Gastrocnemius medialis (tissue), 4 donors: ENCODE data around the gene AACS.

Experiments
- POLR2A ChIP-seq, 2 donors: fragments of 450-650 bp; IDR thresholded peaks; one replicate each; pipeline ENCODE4 v1.6.1; 2017; ENCODE audit warnings: antibody characterized with exemption in 2 of 2, mild to moderate bottlenecking in 2 of 2, moderate library complexity in 2 of 2
- TF ChIP-seq, protein P1 (sequence below), 5 experiments: fragments of 450-650 bp in 3 of 5; fragments of 200-600 bp in 2 of 5; sonication (generic) in 2 of 5; IDR thresholded peaks in 4 of 5; conservative IDR thresholded peaks in 1 of 5; 1 replicate in 4 of 5; 2 replicates in 1 of 5; pipeline ENCODE4 v1.5.1; 2016 to 2019; ENCODE audit warnings: antibody characterized with exemption in 5 of 5, mild to moderate bottlenecking in 3 of 5, moderate library complexity in 3 of 5

DNA sequence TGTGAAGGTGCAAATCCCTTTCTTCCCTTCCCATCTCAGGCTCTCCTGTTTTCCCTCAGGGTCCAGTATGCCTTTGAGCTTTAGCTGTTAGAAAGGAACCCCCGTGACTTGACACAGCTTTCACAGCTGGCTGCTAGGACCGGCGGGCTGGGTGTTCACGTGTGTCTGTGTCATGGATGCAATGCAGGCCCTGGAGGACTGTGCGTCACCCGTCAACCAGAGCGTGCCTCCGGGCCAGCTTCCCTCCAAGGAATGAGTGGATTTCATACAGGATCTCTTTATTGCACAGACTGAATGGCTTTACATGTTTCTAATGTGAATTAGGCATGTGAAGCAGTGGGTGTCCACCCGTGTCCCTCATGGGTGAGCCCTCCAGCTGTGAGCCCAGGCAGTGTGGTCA lies 77.4 kb downstream of the AACS start:
- TF ChIP-seq, protein P1, sequence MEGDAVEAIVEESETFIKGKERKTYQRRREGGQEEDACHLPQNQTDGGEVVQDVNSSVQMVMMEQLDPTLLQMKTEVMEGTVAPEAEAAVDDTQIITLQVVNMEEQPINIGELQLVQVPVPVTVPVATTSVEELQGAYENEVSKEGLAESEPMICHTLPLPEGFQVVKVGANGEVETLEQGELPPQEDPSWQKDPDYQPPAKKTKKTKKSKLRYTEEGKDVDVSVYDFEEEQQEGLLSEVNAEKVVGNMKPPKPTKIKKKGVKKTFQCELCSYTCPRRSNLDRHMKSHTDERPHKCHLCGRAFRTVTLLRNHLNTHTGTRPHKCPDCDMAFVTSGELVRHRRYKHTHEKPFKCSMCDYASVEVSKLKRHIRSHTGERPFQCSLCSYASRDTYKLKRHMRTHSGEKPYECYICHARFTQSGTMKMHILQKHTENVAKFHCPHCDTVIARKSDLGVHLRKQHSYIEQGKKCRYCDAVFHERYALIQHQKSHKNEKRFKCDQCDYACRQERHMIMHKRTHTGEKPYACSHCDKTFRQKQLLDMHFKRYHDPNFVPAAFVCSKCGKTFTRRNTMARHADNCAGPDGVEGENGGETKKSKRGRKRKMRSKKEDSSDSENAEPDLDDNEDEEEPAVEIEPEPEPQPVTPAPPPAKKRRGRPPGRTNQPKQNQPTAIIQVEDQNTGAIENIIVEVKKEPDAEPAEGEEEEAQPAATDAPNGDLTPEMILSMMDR (IDR thresholded peaks at IDR 0.05 in 4 of 5, conservative IDR thresholded peaks at IDR 0.05 in 1 of 5): no peak
- no peak for TF ChIP-seq POLR2A (IDR thresholded peaks at IDR 0.05)
